ENCODE measurements around the gene CWC27. TPM values are rescaled to one million over a fixed set of nuclear protein-coding genes. Genes with fewer than 3 reads are reported as not detected.

Gene CWC27
- total RNA-seq, 1 donor from 2014 or later: 33.4 TPM

GRCh38 chr5:65035211-65036206, 266.8 kb downstream of the CWC27 start:
- H3K36me3 Mint-ChIP-seq (ENCODE audit: insufficient read depth): no peaks in the 10 kb centered on the region
- peaks cover 13% of the 10 kb centered on the region for H3K27me3 Mint-ChIP-seq
- peak overlapping the region; percentile 95 for H3K27ac Mint-ChIP-seq
- peak; percentile 93 for DNase-seq (ENCODE audit: low spot score, unreplicated experiment)
- H3K9me3 Mint-ChIP-seq (ENCODE audit: low read depth): no peaks in the 10 kb centered on the region
- no peak for TF ChIP-seq CTCF (IDR thresholded peaks at IDR 0.05; ENCODE audit: unreplicated experiment)
- peak overlapping the region; percentile 88 for H3K4me3 Mint-ChIP-seq (ENCODE audit: low read depth)
- peaks cover 16% of the 10 kb centered on the region for H3K4me1 Mint-ChIP-seq (ENCODE audit: low read depth)

DNA sequence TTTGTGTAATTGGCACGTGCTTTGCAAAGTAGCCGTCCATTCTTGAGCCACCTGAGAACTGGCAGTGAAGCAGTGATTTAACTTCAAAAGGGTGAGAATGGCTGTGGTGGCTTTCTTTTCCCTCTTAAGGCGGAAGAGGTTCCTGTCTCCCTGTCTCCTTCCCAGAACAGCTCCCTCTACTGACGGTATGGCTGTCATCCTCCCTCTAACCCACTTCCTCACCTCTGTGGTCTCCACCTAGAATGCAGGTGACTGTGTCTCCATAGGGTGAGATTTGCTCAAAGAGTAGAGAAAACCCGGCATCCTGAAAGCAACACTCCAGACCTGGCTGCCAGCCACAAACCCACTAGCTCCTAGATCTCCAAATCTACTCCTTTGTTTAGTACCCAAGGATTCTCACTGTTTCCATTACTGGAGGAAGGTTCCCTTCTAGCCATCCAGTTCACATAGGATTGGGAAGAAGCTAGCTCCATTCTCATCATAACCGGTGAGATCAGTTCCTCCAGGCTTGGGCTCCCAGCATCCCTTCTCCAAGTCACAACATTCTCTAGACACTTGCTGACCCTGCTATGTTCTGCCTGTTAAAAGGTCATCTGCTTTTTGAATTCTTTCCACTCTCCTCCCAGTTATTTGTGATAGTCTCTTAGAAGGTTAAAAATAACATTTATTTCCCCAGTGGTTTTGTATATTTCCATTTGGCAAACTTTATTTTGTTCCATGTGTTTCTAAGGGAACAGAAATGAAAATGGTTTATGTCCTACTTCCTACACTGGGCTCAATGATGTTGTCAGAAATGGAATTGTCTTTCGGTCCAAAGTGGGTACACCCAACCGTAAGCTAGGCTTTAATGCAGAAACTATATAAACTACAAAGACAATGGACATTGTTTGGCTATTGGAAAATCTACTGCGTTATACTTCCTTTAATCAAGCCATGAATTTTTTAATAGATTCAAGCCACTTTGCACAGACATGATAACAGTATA, 269.4 kb downstream of the CWC27 start:
- H3K9me3 Mint-ChIP-seq (ENCODE audit: low read depth): no peaks in the 10 kb centered on the region
- H3K36me3 Mint-ChIP-seq (ENCODE audit: insufficient read depth): no peaks in the 10 kb centered on the region
- H3K27ac Mint-ChIP-seq: no peak overlapping the region
- H3K27me3 Mint-ChIP-seq: peaks cover 13% of the 10 kb centered on the region
- H3K4me3 Mint-ChIP-seq (ENCODE audit: low read depth): no peak overlapping the region
- DNase-seq (ENCODE audit: low spot score, unreplicated experiment): no peak
- peaks cover 16% of the 10 kb centered on the region for H3K4me1 Mint-ChIP-seq (ENCODE audit: low read depth)
- TF ChIP-seq CTCF (IDR thresholded peaks at IDR 0.05; ENCODE audit: unreplicated experiment): peak; percentile 53

DNA sequence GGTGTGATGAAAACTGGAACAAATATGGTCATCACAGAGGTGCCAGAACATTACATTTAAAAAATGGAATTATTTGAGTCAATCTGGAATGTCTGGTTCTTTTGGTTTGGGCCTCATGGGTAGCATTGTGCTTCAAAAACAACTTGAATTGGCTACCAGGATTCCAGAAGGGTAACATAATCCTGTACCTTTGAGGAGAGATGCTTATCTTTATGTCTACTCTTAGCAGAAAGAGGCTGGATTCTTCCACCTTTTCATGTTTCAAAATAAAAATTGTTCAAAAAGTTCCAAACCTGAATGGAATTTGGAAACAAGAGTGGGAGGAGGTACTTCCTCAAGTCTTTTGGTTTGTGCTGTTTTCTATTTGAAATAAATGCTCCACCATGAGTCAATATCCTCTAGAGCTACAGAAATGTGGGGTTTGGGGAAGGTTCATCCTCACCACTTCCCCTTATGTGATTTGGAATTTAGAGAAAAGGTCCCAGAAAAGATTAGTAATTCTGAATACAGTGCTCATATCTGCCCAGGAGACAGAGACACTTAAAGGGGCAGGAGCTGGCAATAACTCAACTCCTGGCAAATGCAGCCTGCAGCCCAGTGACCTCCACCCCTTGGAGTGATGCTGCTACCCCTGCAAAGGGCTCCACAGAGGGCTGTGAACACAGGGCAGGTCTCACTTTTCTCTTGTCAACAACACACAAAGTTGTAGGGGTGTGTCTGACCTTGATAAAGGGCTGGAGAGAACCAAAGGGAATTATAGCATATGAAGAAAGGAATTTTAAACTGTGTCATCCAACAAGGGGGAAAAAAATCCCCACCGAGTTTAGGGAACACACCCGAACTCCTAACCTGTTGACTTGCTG, 272.8 kb downstream of the CWC27 start:
- Mint-ChIP-seq H3K27me3 (peaks cover 13% of the 10 kb centered on the region), H3K9me3 (ENCODE audit: low read depth) (no peaks in the 10 kb centered on the region), H3K36me3 (ENCODE audit: insufficient read depth) (no peaks in the 10 kb centered on the region), H3K4me3 (ENCODE audit: low read depth) (no peak overlapping the region), H3K27ac (no peak overlapping the region), H3K4me1 (ENCODE audit: low read depth) (peaks cover under 1% of the 10 kb centered on the region)
- DNase-seq (ENCODE audit: low spot score, unreplicated experiment): no peak
- TF ChIP-seq CTCF (IDR thresholded peaks at IDR 0.05; ENCODE audit: unreplicated experiment): no peak

- Mint-ChIP-seq H3K27me3 (peaks cover 5% of the 10 kb centered on the region), H3K4me3 (ENCODE audit: low read depth) (no peak overlapping the region), H3K9me3 (ENCODE audit: low read depth) (no peaks in the 10 kb centered on the region), H3K27ac (no peak overlapping the region), H3K36me3 (ENCODE audit: insufficient read depth) (no peaks in the 10 kb centered on the region), H3K4me1 (ENCODE audit: low read depth) (no peaks in the 10 kb centered on the region)
- no peak for TF ChIP-seq CTCF (IDR thresholded peaks at IDR 0.05; ENCODE audit: unreplicated experiment)
- no peak for DNase-seq (ENCODE audit: low spot score, unreplicated experiment)
These were observed 275.2 kb downstream of the CWC27 start for GRCh38 chr5:65043843-65044359.
